GM12874 (cell line): ENCODE measurements around the gene RC3H1.

ENCODE experiments used
- CTCF ChIP-seq: IDR thresholded peaks from 2 replicates; pipeline ENCODE4 v1.5.1; 2011; ENCODE audit warnings: low read depth, mild to moderate bottlenecking, control low read depth, low read length, moderate library complexity; ENCODE audit not compliant: insufficient read depth

Gene RC3H1

DNA sequence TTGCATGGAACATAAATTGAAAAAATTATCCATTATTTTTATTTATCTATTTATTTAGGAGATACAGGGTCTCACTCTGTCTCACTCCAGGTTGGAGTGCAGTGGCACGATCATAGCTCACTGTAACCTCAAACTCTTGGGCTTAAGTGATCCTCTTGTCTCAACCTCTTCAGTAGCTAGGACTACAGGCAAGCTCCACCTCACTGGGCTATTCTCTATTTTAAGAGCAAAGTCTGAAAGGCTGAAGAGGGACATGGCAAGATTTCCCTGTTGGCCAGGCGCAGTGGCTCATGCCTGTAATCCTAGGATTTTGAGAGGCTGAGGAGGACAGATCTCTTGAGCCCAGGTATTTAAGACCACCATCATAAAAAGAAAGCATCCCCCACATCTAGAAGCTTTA, 14.0 kb upstream of the RC3H1 start:
- no peak for TF ChIP-seq CTCF

GRCh38 chr1:174032671-174033222, 10.6 kb upstream of the RC3H1 start:
- TF ChIP-seq CTCF = no peak

DNA sequence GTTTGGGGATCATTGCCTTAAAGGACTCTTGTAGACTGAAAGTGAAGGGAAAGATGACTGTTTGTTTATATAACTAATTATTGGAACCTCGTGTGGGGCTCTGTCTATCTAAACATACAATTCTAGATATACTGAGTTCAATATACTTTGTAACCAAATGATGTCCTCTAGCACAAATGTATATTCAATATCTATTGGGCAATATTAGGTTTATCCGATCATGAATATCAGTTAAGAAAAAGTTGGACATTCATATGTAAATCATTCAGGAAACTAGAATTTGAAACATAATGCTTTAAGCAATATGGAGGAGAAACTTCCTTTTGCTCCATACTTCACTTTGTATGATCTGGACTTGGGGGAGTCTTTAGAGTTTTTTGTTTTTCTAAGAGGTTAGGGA, 8.9 kb upstream of the RC3H1 start:
- TF ChIP-seq CTCF = no peak

DNA sequence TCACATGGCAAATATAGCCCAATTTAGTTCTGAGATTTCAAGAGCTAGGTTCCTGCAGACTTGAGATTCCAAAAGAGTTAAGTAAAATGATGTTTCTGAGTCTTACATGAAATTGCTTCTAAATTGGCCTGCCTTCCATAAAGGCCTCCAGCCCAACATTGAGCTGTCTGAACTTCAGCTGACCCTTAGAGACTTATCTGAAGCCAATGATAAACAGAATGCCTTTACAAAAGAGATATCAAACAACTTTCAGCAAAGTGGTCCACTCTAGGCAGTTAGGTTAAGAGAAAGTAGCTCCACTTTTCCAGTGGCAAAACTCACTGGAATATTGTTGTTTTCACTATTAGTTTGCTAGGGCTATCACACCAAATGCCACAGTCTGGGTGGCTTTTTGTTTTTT, 6.3 kb upstream of the RC3H1 start:
- TF ChIP-seq CTCF = no peak

GRCh38 chr1:174023440-174023839, 1.3 kb upstream of the RC3H1 start:
- TF ChIP-seq CTCF = no peak

- no peak for TF ChIP-seq CTCF
Observed at GRCh38 chr1:174022976-174023277, 770 bp upstream of the RC3H1 start.

DNA sequence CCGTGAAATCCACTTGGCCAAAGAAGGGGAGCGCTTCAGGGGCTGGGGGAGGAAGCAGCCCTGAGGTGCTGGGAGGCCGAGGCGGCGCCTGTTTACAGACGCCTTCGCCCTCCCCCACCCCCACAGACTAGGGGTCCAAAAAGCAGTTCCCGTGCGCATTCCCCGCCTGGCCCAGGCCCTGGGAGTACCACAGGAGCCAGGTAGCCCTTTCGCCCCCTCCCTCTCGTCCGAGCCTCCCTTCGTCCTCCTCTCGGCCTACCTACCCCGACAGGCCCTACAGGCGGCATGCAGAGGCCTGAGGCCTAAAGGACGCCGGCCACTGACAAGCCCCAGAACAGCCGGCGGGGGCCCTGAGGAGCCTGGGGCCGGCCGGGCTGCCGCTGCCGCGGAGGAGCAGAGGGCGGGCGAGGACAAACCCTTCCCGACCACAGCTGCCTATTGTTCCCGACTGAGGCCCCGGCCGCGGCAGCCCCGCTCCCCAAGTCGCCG, 522 bp downstream of the RC3H1 start:
- no peak for TF ChIP-seq CTCF

- TF ChIP-seq CTCF = no peak
Observed at GRCh38 chr1:174018565-174018964, 3.6 kb downstream of the RC3H1 start.
